COLO668 (cell line): ENCODE results near the gene RHAG.

Source experiments
- DNase-seq: peaks from one replicate; lab custom pipeline; 2025; ENCODE audit not compliant: unreplicated experiment; lab: John Stamatoyannopoulos, UW

The RHAG gene

DNA sequence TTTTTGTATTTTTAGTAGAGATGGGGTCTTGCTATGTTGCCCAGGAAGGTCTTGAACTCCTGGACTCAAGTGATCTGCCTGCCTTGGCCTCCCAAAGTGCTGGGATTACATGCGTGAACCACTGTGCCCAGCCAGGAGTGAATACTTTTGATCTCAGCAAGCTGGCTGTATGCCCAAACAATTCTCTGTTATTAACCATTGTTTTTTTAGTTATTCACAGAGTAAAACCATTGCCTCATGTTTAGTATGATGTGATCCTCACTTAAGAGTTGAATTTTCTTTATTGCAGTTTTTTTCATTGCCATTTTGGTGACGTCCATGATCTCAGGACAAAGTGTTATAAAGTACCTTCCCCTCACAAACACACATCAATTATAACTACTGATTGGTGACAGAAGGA, 71.4 kb downstream of the RHAG start:
- no peak for DNase-seq

DNA sequence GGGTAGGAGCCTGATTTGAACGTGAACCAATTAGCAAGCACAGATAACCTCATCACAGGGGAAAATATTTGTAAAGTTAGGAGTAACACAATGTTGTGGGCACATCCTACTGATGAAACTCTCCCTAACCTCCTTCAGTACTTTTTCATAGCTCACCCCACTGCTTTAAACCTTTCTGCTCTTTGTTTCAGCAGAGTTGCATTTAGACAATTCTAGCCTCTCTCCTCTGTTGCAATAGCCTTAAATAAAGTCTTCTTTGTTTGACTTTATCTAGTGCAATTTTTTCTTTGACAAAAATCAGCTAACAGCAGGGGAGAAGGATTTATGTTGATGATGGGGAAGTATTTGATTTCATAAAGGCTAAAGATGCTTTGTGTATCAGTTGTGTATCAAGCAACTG, 72.1 kb downstream of the RHAG start:
- no peak for DNase-seq

DNA sequence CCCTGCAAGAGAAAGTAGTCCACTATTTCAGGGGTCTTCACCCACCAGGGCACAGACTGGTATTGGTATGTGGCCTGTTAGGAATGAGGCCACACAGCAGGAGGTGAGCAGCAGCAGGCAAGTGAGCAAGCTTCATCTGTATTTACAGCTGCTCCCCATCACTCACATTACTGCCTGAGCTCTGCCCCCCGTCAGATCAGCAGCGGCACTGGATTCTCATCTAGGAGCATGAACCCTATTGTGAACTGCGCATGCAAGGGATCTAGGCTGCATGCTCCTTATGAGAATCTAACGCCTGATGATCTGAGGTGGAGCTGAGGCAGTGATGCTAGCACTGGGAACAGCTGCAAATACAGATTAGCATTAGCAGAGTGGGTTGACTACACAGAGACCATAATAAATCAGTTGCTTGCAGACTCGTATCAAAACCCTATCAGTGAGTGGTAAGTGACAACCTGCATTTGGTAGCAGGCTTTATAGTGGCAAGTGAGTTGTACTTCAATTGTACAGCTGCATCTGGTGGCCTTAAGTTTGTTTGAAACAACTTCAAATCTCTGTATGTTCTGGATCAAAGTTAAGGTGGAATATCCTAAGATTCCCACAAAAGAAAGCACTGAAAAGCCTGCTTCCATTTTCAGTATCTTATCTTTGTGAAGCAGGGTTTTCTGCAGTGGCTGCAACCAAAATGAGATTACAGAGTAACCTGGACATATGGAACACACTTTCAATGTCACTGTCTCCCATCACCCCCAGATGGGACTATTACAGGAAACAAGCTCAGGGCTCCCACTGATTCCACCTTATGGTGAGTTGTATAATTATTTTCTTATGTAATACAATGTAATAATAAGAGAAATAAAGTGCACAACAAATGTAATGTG, 73.4 kb downstream of the RHAG start:
- DNase-seq = no peak

DNA sequence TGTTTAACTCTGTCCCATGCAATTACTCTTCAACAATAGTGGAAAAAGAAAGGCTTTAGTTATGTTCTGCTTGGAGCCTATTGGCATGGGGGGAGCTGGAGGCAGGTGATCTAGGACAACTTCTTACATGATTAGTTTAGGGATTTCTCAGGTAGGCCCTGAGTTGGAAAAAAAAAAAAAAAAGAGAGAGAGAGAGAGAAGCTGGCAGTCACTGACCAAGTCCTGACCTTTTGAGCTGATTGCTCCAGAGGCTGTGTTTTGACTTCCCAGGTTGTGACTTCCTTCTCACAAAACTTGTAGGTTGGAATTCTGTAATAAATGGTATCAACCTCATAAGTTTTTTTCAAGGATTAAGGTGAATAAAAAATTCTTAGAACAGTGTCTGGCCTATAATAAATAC, 78.4 kb downstream of the RHAG start:
- DNase-seq = no peak

DNA sequence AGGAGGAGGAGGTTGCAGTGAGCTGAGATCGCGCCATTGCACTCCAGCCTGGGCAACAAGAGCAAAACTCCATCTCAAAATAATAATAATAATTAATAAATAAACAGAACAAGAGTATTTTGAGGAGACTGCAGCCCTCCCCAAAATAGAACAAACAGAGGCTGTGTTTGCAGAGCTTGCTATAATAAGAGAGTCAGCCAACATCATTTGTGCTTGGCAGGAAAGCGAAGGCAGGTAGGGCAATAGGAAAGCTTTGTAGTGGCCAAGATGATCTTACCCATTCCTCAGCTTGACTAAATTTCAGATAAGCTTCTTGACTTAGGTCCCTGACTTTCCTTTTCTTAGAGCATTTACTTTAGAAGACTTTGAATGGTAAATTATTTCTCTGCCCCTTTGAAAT, 79.5 kb downstream of the RHAG start:
- no peak for DNase-seq

DNA sequence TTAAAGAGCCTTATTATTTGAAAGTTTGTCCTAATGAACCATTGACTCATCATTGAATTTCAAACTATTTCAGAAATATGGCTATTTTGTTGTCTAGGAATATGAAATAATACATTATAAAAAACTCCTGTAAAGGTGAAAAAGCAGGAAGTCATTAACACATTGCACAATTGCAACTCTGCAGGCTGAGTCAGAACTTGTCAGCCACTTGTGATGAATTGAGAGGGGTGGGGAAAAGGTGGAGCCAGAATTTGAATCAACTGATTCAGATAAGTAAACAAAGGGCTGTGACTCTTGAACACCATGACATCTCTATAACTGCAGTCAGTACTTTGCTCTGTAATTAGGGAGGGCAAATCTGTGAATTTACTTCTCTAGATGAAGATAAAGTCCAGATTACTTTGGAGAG, 80.2 kb downstream of the RHAG start:
- peak; percentile 41 for DNase-seq

DNA sequence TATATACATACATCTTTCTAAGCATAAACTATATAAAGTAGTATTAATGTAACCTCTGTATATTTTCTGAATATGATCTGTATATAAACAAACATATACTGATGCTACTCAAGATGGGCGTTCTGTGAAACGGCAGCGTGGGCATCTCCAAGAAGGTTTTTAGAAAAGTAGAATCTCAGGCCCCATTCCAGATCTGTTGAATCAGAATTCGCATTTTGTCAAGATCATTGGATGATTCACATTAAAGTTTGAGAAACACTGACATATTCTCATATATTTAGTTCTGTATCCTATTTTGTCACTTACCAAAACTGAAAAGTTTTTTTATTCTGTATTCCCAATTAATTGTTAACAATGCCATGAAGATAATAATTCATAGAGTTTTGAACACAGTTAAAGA, 80.7 kb downstream of the RHAG start:
- no peak for DNase-seq
